BLaER1 (cell line): ENCODE results near the gene HDHD2.

ENCODE experiments used
- H3K27ac ChIP-seq: shearing (Covaris generic); formaldehyde crosslinking; 2 replicates; pipeline ENCODE4 v1.8.1; 2022
- H3K27me3 ChIP-seq: shearing (Covaris generic); formaldehyde crosslinking; 2 replicates; pipeline ENCODE4 v1.8.1; 2022
- H3K36me3 ChIP-seq: shearing (Covaris generic); formaldehyde crosslinking; 2 replicates; pipeline ENCODE4 v1.8.1; 2022
- H3K4me1 ChIP-seq: shearing (Covaris generic); formaldehyde crosslinking; 2 replicates; pipeline ENCODE4 v1.8.1; 2022
- H3K4me2 ChIP-seq: shearing (Covaris generic); formaldehyde crosslinking; 2 replicates; pipeline ENCODE4 v1.8.1; 2022
- H3K4me3 ChIP-seq: shearing (Covaris generic); formaldehyde crosslinking; 2 replicates; pipeline ENCODE4 v1.8.1; 2022
- H3K9ac ChIP-seq: shearing (Covaris generic); formaldehyde crosslinking; 2 replicates; pipeline ENCODE4 v1.8.1; 2022
- H3K9me3 ChIP-seq: shearing (Covaris generic); formaldehyde crosslinking; 2 replicates; pipeline ENCODE4 v1.8.1; 2022
- H4K20me1 ChIP-seq: shearing (Covaris generic); formaldehyde crosslinking; 2 replicates; pipeline ENCODE4 v1.8.1; 2022
- Cebpa-rat ChIP-seq: shearing (Covaris generic); IDR thresholded peaks from 2 replicates; pipeline ENCODE4 v1.8.1; 2022

HDHD2 gene

DNA sequence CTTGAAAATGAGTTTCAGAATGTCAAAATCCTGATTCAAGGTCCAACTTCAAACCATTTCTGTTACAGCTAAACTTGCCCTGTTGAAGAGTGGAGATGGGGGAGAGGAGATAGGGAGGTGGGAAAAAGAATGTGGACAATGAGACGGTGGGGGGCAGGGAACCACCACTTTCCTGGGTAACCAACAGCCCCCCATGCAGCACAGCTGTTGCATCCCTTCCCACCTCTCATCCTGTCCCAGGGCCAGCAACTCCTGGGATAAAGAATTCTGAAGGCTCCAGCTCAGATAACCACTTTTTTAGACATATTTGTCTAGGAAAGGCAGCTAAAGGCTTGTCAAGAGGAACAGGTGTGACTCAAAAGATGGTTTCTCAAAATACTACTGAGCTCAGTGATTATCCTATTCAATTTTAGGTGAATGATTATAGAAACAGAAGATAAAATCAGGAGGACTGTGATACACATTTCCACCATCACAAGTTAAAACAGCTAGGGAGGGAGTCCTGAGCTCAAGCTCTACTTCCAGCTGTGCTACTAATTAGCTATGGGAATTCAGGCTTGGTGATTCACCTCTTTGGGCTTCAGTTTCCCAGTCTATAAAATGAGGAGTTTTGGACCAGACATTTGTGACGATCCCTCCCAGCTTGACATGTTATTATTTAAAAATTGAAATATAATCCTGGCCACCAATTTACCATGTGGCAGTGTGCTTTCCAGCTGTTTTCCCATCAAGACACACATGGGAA is 36.3 kb downstream of the HDHD2 start:
- H3K36me3 ChIP-seq: peaks cover 81% of the 10 kb centered on the region
- 0 out of 2 replicates have a peak, but pooled peaks cover 12% of the 10 kb centered on the region for H4K20me1 ChIP-seq
- TF ChIP-seq Cebpa-rat: no peak
- no peaks in the 10 kb centered on the region for H3K4me1 ChIP-seq
- H3K4me2 ChIP-seq: no peak overlapping the region
- H3K9me3 ChIP-seq: 0 out of 2 replicates have a peak, but pooled peaks cover 5% of the 10 kb centered on the region
- no peak overlapping the region for H3K4me3 ChIP-seq
- no peak overlapping the region for H3K9ac ChIP-seq
- no peak overlapping the region for H3K27ac ChIP-seq
- H3K27me3 ChIP-seq: no peaks in the 10 kb centered on the region

DNA sequence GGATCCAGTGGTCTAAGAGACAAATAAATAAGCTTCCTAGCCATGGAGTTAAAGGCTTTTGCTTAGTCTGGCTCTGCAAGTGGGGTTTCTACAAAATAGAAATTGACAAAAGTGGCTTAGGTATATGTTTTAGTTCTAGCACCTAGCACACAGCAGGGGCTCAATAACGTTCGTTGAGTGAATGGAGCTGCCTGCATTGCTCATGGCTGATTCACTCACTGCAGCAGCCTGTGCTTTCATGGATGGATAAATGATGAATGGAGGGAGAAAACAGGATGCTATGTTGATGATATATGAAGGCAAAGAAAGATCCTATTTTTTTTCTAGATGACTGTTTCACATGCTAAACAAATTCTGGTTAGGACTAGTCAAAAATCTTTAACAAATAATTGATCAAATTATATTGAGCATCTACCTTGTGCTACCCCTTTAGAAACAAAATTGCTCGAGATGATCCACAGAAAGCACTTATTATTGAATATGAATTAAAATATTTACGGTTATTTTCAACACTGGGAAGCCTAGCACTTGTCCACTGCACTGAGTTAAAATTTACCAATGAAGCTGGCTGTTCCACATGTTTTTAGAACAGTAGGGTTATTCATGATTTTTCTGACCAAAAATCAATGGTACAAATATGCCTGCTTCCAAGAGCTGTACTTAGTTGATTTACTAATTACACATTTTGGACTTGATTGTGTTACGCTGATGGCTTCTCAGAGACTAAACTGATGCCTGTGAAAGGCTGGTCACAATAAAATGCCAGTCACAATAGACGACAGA is 39.6 kb downstream of the HDHD2 start:
- peaks cover 90% of the 10 kb centered on the region for H3K36me3 ChIP-seq
- TF ChIP-seq Cebpa-rat: no peak
- no peaks in the 10 kb centered on the region for H3K4me1 ChIP-seq
- H4K20me1 ChIP-seq: 0 out of 2 replicates have a peak, but pooled peaks cover 8% of the 10 kb centered on the region
- no peak overlapping the region for H3K4me2 ChIP-seq
- no peak overlapping the region for H3K4me3 ChIP-seq
- no peak overlapping the region for H3K9ac ChIP-seq
- H3K27me3 ChIP-seq: no peaks in the 10 kb centered on the region
- H3K9me3 ChIP-seq: no peaks in the 10 kb centered on the region
- H3K27ac ChIP-seq: no peak overlapping the region

DNA sequence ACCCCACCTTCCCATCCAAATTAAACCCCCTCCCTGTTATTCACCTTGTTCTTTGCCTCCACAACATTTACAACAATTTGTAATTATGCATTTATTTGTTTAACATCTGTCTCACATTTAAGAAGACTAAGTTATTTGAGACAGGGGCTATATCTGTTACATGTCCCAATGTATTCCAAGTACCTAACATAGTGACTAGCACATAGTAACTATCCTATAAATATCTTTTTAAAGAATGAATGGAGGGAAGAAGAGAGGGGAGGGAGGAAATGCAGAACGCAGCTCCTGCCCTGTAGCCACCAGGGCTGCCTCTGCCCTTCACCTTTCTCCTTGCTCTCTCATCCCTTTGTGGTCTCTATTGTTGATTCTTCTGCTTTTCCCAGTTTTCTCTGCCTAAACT is 40.6 kb downstream of the HDHD2 start:
- no peak overlapping the region for H3K4me3 ChIP-seq
- H3K27ac ChIP-seq: no peak overlapping the region
- no peak for TF ChIP-seq Cebpa-rat
- H3K36me3 ChIP-seq: peaks cover 89% of the 10 kb centered on the region
- H3K4me1 ChIP-seq: no peaks in the 10 kb centered on the region
- no peaks in the 10 kb centered on the region for H4K20me1 ChIP-seq
- H3K27me3 ChIP-seq: no peaks in the 10 kb centered on the region
- no peak overlapping the region for H3K4me2 ChIP-seq
- no peaks in the 10 kb centered on the region for H3K9me3 ChIP-seq
- no peak overlapping the region for H3K9ac ChIP-seq

DNA sequence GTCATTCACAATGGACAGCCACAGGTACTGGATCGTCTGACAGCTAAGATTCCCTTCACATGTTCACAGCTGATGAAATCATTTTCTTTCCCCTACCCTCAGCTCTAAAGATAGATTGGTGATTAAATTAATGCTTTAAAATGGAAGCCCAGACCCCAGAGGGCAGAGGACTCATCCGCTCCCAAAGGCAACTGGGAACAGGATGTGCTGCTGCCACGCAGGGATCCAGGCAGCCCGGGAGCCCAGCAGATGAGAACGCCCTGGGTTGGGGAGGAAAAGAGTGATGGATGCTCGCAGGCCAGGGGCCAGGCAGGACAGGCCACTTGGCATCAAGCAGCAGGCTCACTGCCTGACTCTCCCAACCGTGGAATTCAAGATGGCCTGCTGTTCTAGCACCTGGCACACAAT is 41.3 kb downstream of the HDHD2 start:
- Histone ChIP-seq H3K27ac (no peak overlapping the region), H3K9me3 (no peaks in the 10 kb centered on the region), H3K27me3 (no peaks in the 10 kb centered on the region), H4K20me1 (no peaks in the 10 kb centered on the region), H3K4me2 (no peak overlapping the region), H3K36me3 (peaks cover 88% of the 10 kb centered on the region), H3K4me1 (no peaks in the 10 kb centered on the region), H3K4me3 (no peak overlapping the region), H3K9ac (no peak overlapping the region)
- no peak for TF ChIP-seq Cebpa-rat

DNA sequence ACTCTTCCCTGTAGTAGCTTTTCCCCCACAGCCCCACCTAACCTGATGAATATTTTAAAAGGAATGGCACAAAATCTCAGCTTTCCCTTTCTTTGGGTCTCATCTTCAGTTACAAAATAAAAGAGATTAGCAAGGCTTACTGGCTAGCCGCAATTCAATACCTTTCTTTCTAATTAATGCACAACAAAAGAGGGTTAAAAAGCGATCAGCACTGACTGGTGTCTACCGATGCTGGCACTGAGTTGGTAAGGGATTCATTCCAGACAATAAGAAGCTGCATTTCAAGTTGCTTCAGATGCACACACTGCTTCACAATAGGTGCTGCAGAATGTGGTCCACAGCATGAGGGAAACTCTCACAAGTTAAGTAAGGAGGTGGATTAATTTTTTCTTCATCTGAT is 41.9 kb downstream of the HDHD2 start:
- no peak overlapping the region for H3K9ac ChIP-seq
- H3K36me3 ChIP-seq: peaks cover 89% of the 10 kb centered on the region
- no peaks in the 10 kb centered on the region for H3K9me3 ChIP-seq
- H3K27me3 ChIP-seq: no peaks in the 10 kb centered on the region
- H3K27ac ChIP-seq: no peak overlapping the region
- no peak for TF ChIP-seq Cebpa-rat
- no peak overlapping the region for H3K4me3 ChIP-seq
- H4K20me1 ChIP-seq: no peaks in the 10 kb centered on the region
- H3K4me2 ChIP-seq: no peak overlapping the region
- no peaks in the 10 kb centered on the region for H3K4me1 ChIP-seq

DNA sequence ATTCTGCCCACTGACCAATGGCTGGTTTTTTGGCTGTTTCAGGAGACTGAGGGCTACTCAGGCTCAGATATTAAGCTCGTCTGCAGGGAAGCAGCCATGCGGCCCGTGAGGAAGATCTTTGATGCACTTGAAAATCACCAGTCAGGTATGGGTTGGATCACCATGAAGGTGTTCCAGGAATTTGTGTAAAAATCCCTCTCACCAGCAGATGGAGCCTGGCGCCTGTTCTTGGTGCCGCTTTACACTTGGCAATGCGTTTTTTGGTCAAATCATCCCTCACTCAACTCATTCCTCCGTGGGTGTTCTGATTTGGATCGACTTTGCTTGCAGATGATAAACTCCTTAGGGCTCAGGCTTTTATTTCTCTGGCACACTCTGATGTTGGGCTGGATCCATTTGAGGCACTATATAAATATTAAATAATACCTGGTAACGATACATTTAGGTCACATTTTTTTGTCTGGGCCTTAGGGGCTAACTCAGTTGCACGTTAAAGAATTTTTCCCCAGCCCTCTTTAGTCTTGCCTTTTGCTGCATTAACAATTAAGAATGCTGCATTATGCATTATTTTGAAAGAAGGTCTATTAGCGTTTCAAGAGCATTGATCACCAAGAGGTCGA is 50.0 kb downstream of the HDHD2 start:
- Histone ChIP-seq H3K9ac (no peak overlapping the region), H3K27me3 (no peaks in the 10 kb centered on the region), H3K4me2 (no peak overlapping the region), H3K36me3 (peaks cover 14% of the 10 kb centered on the region; the same call in 1 of the 2 replicates), H3K27ac (no peak overlapping the region), H4K20me1 (no peaks in the 10 kb centered on the region), H3K4me1 (no peaks in the 10 kb centered on the region), H3K4me3 (no peak overlapping the region), H3K9me3 (no peaks in the 10 kb centered on the region)
- no peak for TF ChIP-seq Cebpa-rat

DNA sequence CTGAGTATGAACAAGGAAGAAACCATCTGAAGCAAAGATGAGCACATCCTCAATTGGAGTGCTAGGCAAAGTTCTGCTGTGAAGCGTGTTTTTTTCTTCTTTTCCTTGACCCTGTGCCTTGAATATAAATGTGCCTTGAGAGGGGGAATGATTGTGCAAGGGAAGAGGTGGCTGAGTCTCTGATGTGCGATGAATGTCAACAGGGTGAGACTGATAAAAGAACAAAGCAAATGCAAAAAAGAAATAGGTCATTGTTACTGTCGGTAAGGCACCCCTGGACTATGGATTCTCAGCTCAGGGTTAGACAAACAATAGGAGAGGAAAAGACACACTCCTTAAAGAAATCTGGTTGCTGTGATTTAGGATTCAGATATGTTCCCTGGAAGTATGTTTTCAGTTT is 54.5 kb downstream of the HDHD2 start:
- Histone ChIP-seq H3K9ac (no peak overlapping the region), H3K27me3 (no peaks in the 10 kb centered on the region), H4K20me1 (no peaks in the 10 kb centered on the region), H3K4me1 (no peaks in the 10 kb centered on the region), H3K4me2 (no peak overlapping the region), H3K27ac (no peak overlapping the region), H3K9me3 (no peaks in the 10 kb centered on the region), H3K4me3 (no peak overlapping the region), H3K36me3 (no peaks in the 10 kb centered on the region)
- TF ChIP-seq Cebpa-rat: no peak

DNA sequence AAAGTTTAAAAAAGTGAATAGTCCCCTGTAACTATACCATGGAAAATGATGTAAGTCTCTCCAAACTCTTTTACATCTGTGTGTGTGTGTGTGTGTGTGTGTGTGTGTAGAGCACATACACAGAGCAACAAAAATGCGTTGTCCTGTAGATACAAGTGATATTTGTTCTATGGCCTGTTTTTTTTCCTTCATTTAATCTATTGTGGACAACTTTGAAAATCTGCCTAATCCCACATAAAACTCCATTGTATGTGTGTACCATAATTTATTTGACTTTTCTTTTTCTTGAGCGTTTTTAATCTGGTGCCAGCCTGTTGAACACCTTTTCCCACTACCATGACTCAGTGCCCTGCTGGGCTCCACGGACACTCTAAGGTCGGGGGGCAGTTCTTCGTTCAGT is 62.6 kb downstream of the HDHD2 start:
- Histone ChIP-seq H3K9me3 (no peaks in the 10 kb centered on the region), H3K4me2 (no peak overlapping the region), H4K20me1 (no peaks in the 10 kb centered on the region), H3K36me3 (no peaks in the 10 kb centered on the region), H3K27me3 (no peaks in the 10 kb centered on the region), H3K9ac (no peak overlapping the region), H3K4me1 (no peaks in the 10 kb centered on the region), H3K27ac (no peak overlapping the region), H3K4me3 (no peak overlapping the region)
- TF ChIP-seq Cebpa-rat: no peak

DNA sequence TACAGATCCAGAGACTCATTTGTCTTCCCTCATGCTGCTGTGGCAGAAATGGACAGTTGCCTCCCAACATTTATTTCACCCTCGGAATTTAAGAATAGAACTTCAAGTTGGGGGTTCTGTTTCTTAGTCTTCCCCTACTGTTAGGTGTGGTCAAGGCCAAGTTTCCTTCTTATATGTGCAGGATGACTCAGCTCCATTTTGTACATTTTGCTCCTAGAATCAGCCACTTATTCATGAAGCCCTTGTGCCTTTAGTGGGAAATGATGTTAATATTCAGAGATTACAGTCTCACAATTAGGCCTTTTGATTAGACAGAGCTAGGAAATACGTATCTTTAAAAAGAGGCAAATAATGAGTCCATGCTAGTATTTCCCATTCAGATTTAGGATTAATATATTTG is 68.7 kb downstream of the HDHD2 start:
- TF ChIP-seq Cebpa-rat: no peak
- no peaks in the 10 kb centered on the region for H3K36me3 ChIP-seq
- H3K4me3 ChIP-seq: no peak overlapping the region
- H4K20me1 ChIP-seq: no peaks in the 10 kb centered on the region
- no peak overlapping the region for H3K27ac ChIP-seq
- H3K9me3 ChIP-seq: no peaks in the 10 kb centered on the region
- no peak overlapping the region for H3K4me2 ChIP-seq
- no peaks in the 10 kb centered on the region for H3K4me1 ChIP-seq
- H3K27me3 ChIP-seq: no peaks in the 10 kb centered on the region
- no peak overlapping the region for H3K9ac ChIP-seq

DNA sequence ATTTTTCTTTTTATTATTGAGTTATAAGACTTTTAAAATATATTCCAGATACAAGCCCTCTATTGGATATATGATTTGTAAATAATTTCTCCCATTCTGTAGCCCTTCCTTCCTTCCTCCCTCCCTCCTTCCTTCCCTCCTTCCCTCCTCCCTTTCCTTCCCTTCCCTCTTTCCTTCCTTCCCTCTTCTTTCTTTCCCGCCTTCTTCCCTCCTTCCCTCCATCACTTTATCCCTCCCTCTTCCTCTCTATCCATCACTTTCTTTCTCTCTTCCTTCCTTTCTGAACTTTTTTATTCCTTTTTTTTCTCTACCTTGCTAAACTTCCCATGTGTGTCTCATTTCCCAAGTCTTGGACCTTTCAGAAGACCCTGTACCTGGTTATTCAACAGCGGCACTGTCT is 69.4 kb downstream of the HDHD2 start:
- H3K27ac ChIP-seq: no peak overlapping the region
- no peak for TF ChIP-seq Cebpa-rat
- no peak overlapping the region for H3K4me2 ChIP-seq
- H3K9ac ChIP-seq: no peak overlapping the region
- H3K4me1 ChIP-seq: 0 out of 2 replicates have a peak, but pooled peaks cover under 1% of the 10 kb centered on the region
- H4K20me1 ChIP-seq: no peaks in the 10 kb centered on the region
- no peaks in the 10 kb centered on the region for H3K36me3 ChIP-seq
- no peak overlapping the region for H3K4me3 ChIP-seq
- no peaks in the 10 kb centered on the region for H3K27me3 ChIP-seq
- no peaks in the 10 kb centered on the region for H3K9me3 ChIP-seq
